GM08714 (cell line): ENCODE data around the gene SKIC3.

Experiments
- H3K4me3 ChIP-seq: fragments of 200-500 bp; sonication (Bioruptor generic); 2 replicates; pipeline ENCODE4 v1.5.1; 2014; ENCODE audit warnings: mild to moderate bottlenecking, low read length, inconsistent platforms
- ZNF274 ChIP-seq: IDR thresholded peaks from 2 replicates; pipeline ENCODE4 v1.6.1; 2012; ENCODE audit warnings: mild to moderate bottlenecking, low read depth, low read length

SKIC3 gene

GRCh38 chr5:95549030-95549429, 5.7 kb downstream of the SKIC3 start:
- TF ChIP-seq ZNF274 = no peak
- no peak overlapping the region for H3K4me3 ChIP-seq

- no peak for TF ChIP-seq ZNF274
- no peak overlapping the region for H3K4me3 ChIP-seq
Observed at GRCh38 chr5:95543017-95543705, 11.6 kb downstream of the SKIC3 start.

- no peak overlapping the region for H3K4me3 ChIP-seq
- TF ChIP-seq ZNF274 = no peak
Observed at GRCh38 chr5:95537501-95537900, 17.3 kb downstream of the SKIC3 start.

- TF ChIP-seq ZNF274 = no peak
- H3K4me3 ChIP-seq = no peak overlapping the region
Observed at GRCh38 chr5:95533761-95534160, 21.0 kb downstream of the SKIC3 start.

GRCh38 chr5:95533106-95533505, 21.7 kb downstream of the SKIC3 start:
- TF ChIP-seq ZNF274 = no peak
- no peak overlapping the region for H3K4me3 ChIP-seq

- H3K4me3 ChIP-seq = no peak overlapping the region
- no peak for TF ChIP-seq ZNF274
Observed at GRCh38 chr5:95532415-95532814, 22.4 kb downstream of the SKIC3 start.

- H3K4me3 ChIP-seq = no peak overlapping the region
- TF ChIP-seq ZNF274 = no peak
Observed at GRCh38 chr5:95531491-95531890, 23.3 kb downstream of the SKIC3 start.

GRCh38 chr5:95530416-95530815, 24.4 kb downstream of the SKIC3 start:
- no peak for TF ChIP-seq ZNF274
- H3K4me3 ChIP-seq = no peak overlapping the region

GRCh38 chr5:95528565-95528964, 26.2 kb downstream of the SKIC3 start:
- no peak for TF ChIP-seq ZNF274
- H3K4me3 ChIP-seq = no peak overlapping the region

GRCh38 chr5:95526871-95527270, 27.9 kb downstream of the SKIC3 start:
- TF ChIP-seq ZNF274 = no peak

GRCh38 chr5:95524423-95524822, 30.4 kb downstream of the SKIC3 start:
- no peak overlapping the region for H3K4me3 ChIP-seq
- no peak for TF ChIP-seq ZNF274

More at GRCh38 chr5:95526871-95527270, 27.9 kb downstream of the SKIC3 start:
- no peak overlapping the region for H3K4me3 ChIP-seq

- no peak for TF ChIP-seq ZNF274
- H3K4me3 ChIP-seq = no peak overlapping the region
Observed at GRCh38 chr5:95520206-95520605, 34.6 kb downstream of the SKIC3 start.

GRCh38 chr5:95519681-95520080, 35.1 kb downstream of the SKIC3 start:
- no peak for TF ChIP-seq ZNF274
- no peak overlapping the region for H3K4me3 ChIP-seq

GRCh38 chr5:95519151-95519550, 35.6 kb downstream of the SKIC3 start:
- no peak overlapping the region for H3K4me3 ChIP-seq
- no peak for TF ChIP-seq ZNF274

- TF ChIP-seq ZNF274 = no peak
- H3K4me3 ChIP-seq = no peak overlapping the region
Observed at GRCh38 chr5:95518417-95518816, 36.4 kb downstream of the SKIC3 start.

- TF ChIP-seq ZNF274 = no peak
- no peak overlapping the region for H3K4me3 ChIP-seq
Observed at GRCh38 chr5:95511606-95512005, 43.2 kb downstream of the SKIC3 start.
